Measurements from ENCODE around the gene LRRC31. TPM values are rescaled to one million over a fixed set of nuclear protein-coding genes. Genes with fewer than 3 reads are reported as not detected.

LRRC31 gene
- total and polyA plus RNA-seq, 2 of the 13 experiments (the other 11 are each of a cell fraction or from before 2014, with no cell fraction given), result not detected

DNA sequence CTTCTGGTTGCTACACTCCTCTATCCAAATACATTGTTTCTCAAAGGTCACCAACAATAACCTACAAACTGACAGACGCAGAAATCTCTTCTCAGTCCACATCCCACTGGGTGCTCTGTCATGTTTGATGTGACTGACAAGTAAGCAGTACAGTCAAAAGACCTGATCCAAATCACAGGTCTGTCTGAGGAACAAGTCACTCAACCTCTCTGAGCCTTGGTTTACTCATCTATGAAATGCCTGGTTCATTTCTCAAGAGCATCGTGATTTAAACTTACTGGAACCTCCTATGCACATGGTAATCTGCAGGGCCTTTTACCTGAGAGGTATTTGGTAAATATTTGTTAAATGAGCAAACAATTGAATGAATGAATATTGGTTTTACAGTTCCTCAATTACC is 5.5 kb downstream of the LRRC31 start:
- in situ Hi-C loops (cut with HindIII; ENCODE audit: extremely low pct_ligation_motif_present, low pct_unique_long_range_greater_than_20kb), result loop anchor here (10.0 kb wide), 1 partner anchor 171 kb away; the partner anchor contains the start of gene GPR160
- CTCF ChIA-PET (ENCODE audit: low intra/inter-chr PET ratio, low total read pairs), result interaction anchor here (1.4 kb wide), 1 partner anchor 190 kb away, joined by 6 read pairs; no protein-coding TSS in a partner anchor
- WGBS (ENCODE audit: low lambda C conversion rate), result 8% methylated on average over 2 of the region's 2 CpGs

DNA sequence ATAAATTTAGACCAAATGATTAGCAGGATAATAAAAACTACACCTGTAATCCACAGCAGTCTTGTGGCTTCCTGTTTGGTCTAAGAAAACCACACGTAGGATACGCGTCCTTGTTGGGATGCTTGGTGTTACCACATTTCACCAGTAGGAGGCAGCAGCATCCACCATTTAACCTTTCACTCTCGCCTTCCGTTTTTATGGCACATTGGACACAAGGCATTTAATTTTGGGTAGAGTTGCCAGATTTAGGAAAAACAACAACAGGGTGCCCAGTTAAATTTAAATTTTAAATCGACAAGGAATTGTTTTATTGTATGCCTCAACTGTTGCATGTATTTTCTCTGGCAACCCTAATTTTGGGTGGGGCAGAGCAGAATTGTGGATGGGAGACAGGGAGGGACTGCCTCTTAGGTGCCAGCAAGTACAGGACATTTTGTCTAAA is 6.3 kb downstream of the LRRC31 start:
- Histone ChIP-seq H3K27ac (ENCODE audit: extremely low read length, insufficient read depth, low read length) (no peak overlapping the region), H3K27me3 (ENCODE audit: control insufficient read depth in 1 of 2, insufficient read depth in 2 of 2, low read length in 2 of 2) (no peaks in the 10 kb centered on the region), H3K9me3 (ENCODE audit: low read length) (no peaks in the 10 kb centered on the region), H4K20me1 (ENCODE audit: insufficient read depth, low read length) (no peaks in the 10 kb centered on the region), H3K4me2 (ENCODE audit: low read depth, low read length) (peak overlapping the region; percentile 4; the same call in 1 of the 2 replicates), H3K9ac (ENCODE audit: insufficient read depth, low read depth, low read length) (no peak overlapping the region), H3K4me3 (replicated peaks in 1 of 3; ENCODE audit: insufficient read depth in 1 of 3, low read depth in 2 of 3, low read length in 3 of 3) (no peak overlapping the region), H3K79me2 (ENCODE audit: insufficient read depth, low read length) (no peaks in the 10 kb centered on the region), H2AFZ (ENCODE audit: low read length) (no peak overlapping the region), H3K36me3 (replicated peaks in 1 of 2; ENCODE audit: control insufficient read depth in 1 of 2, insufficient read depth in 2 of 2, low read length in 2 of 2) (no peaks in the 10 kb centered on the region), H3K4me1 (ENCODE audit: insufficient read depth, low read length) (no peaks in the 10 kb centered on the region)
- ChIA-PET POLR2A (no interaction called here), CTCF (ENCODE audit: low intra/inter-chr PET ratio, low total read pairs) (interaction anchor here (1.2 to 1.4 kb wide), 2 partner anchors 174 to 191 kb away, joined by 6 to 7 read pairs; partner anchors contain the start of gene GPR160)
- DNase-seq (ENCODE audit: low spot score), result peak; percentile 55
- intact Hi-C loops (cut with micrococcal nuclease; ENCODE audit: unreplicated experiment) (loop anchor here (1.0 to 5.0 kb wide), 4 partner anchors 101 to 191 kb away; partner anchors contain the start of genes GPR160 and SEC62), in situ Hi-C loops (cut with HindIII; ENCODE audit: extremely low pct_ligation_motif_present, low pct_unique_long_range_greater_than_20kb) (loop anchor here (10.0 kb wide), 1 partner anchor 171 kb away; the partner anchor contains the start of gene GPR160)
- no TSS peak for BruUV-seq (replicated peaks)
- peak; percentile 82 for ATAC-seq
- peak; percentile 96 for FAIRE-seq
- under 1% methylated on average over 6 of the region's 6 CpGs for WGBS (ENCODE audit: low lambda C conversion rate)
- TF ChIP-seq LCORL (IDR thresholded peaks at IDR 0.05) (no peak), LCORL (CRISPR knock-in tag; IDR thresholded peaks at IDR 0.05) (no peak), ZNF589 (CRISPR knock-in tag; conservative IDR thresholded peaks at IDR 0.05) (no peak), RAD21 (CRISPR knock-in tag; IDR thresholded peaks at IDR 0.05) (peak; percentile 64), ELF3 (CRISPR knock-in tag; IDR thresholded peaks at IDR 0.05) (0 out of 2 replicates have a peak, but pooled peaks have one; percentile 14), SMC3 (IDR thresholded peaks at IDR 0.05; ENCODE audit: low read length) (peak; percentile 68; the same call in 1 of the 2 replicates), HMGXB4 (CRISPR knock-in tag; IDR thresholded peaks at IDR 0.05; ENCODE audit: borderline replicate concordance in 1 of 2, low read depth in 1 of 2) (0 out of 4 replicates have a peak, but pooled peaks of 1 of the 2 experiments have one; percentile 22), ZNF691 (CRISPR knock-in tag; IDR thresholded peaks at IDR 0.05; ENCODE audit: borderline replicate concordance, low read depth) (no peak), CTCF (CRISPR knock-in tag; IDR thresholded peaks at IDR 0.05) (peak; percentile 89), ZMAT3 (CRISPR knock-in tag; conservative IDR thresholded peaks at IDR 0.05) (no peak), ZFY (CRISPR knock-in tag; IDR thresholded peaks at IDR 0.05) (no peak), MED1 (CRISPR knock-in tag; IDR thresholded peaks at IDR 0.05) (0 out of 2 replicates have a peak, but pooled peaks have one; percentile 31)

More for the DNA sequence above, 5.5 kb downstream of the LRRC31 start:
- no peak for TF ChIP-seq MEIS1 (CRISPR knock-in tag; IDR thresholded peaks at IDR 0.05; ENCODE audit: borderline replicate concordance)
- H2AFZ ChIP-seq (ENCODE audit: low read length), result no peak overlapping the region
- H3K4me1 ChIP-seq (ENCODE audit: insufficient read depth, low read length), result no peaks in the 10 kb centered on the region
- H3K27ac ChIP-seq (ENCODE audit: extremely low read length, insufficient read depth, low read length), result no peak overlapping the region
- no peaks in the 10 kb centered on the region for H4K20me1 ChIP-seq (ENCODE audit: insufficient read depth, low read length)
- no peak overlapping the region for H3K9ac ChIP-seq (ENCODE audit: insufficient read depth, low read depth, low read length)
- no peaks in the 10 kb centered on the region for H3K79me2 ChIP-seq (ENCODE audit: insufficient read depth, low read length)
- no peaks in the 10 kb centered on the region for H3K9me3 ChIP-seq (ENCODE audit: low read length)
- no peak for FAIRE-seq
- intact Hi-C loops (cut with micrococcal nuclease; ENCODE audit: unreplicated experiment), result loop anchor here (5.0 kb wide), 2 partner anchors 102 to 173 kb away; partner anchors contain the start of gene GPR160
- no peaks in the 10 kb centered on the region for H3K36me3 ChIP-seq (replicated peaks in 1 of 2; ENCODE audit: control insufficient read depth in 1 of 2, insufficient read depth in 2 of 2, low read length in 2 of 2)
- H3K4me3 ChIP-seq (replicated peaks in 1 of 3; ENCODE audit: insufficient read depth in 1 of 3, low read depth in 2 of 3, low read length in 3 of 3), result no peak overlapping the region
- DNase-seq (ENCODE audit: low spot score), result no peak
- no peak for ATAC-seq
- no peaks in the 10 kb centered on the region for H3K27me3 ChIP-seq (ENCODE audit: control insufficient read depth in 1 of 2, insufficient read depth in 2 of 2, low read length in 2 of 2)
- no peak overlapping the region for H3K4me2 ChIP-seq (ENCODE audit: low read depth, low read length)
- BruUV-seq (replicated peaks), result no TSS peak
- POLR2A ChIA-PET, result no interaction called here
